Breast epithelium (tissue), 4 donors: ENCODE measurements around the gene MROH9. TPM values are rescaled to one million over a fixed set of nuclear protein-coding genes. Genes with fewer than 3 reads are reported as not detected.

Source experiments
- DNase-seq, 2 donors: peaks; one replicate each; pipeline ENCODE4 v3.0.0-alpha.2; 2019; ENCODE audit warnings: low spot score in 2 of 2
- H3K27ac ChIP-seq, 2 donors: fragments of 200-600 bp; sonication (generic) in 1 of 2; one replicate each; pipeline ENCODE4 v1.5.1; 2016 to 2019; ENCODE audit warnings: mild to moderate bottlenecking in 1 of 2
- H3K27me3 ChIP-seq, 2 donors: fragments of 200-600 bp; sonication (generic) in 1 of 2; one replicate each; pipeline versions ENCODE4 v1.5.1 to v1.6.0; 2017 to 2019; ENCODE audit warnings: control low read depth in 1 of 2, mild to moderate bottlenecking in 1 of 2
- H3K36me3 ChIP-seq: fragments of 200-600 bp; one replicate; pipeline ENCODE4 v1.5.1; 2019
- H3K4me1 ChIP-seq, 2 donors: fragments of 200-600 bp; sonication (generic); one replicate each; pipeline ENCODE4 v1.5.1; 2016 to 2019; ENCODE audit warnings: control low read depth in 1 of 2
- H3K4me3 ChIP-seq, 3 donors: fragments of 200-600 bp; sonication (generic); 1 replicate in 2 of 3; 2 replicates in 1 of 3; pipeline ENCODE4 v1.5.1; 2016 to 2019; ENCODE audit warnings: mild to moderate bottlenecking in 3 of 3, moderate library complexity in 2 of 3
- H3K9me3 ChIP-seq, 2 donors: fragments of 200-600 bp; sonication (generic) in 1 of 2; one replicate each; pipeline ENCODE4 v1.5.1; 2016 to 2019; ENCODE audit warnings: control low read depth in 1 of 2
- POLR2A ChIP-seq: fragments of 450-650 bp; IDR thresholded peaks from one replicate; pipeline ENCODE4 v1.6.1; 2016; ENCODE audit warnings: antibody characterized with exemption, mild to moderate bottlenecking, moderate library complexity
- POLR2AphosphoS5 ChIP-seq, 3 donors: sonication (generic); formaldehyde crosslinking; IDR thresholded peaks; one replicate each; pipeline ENCODE4 v1.6.1; 2017; ENCODE audit warnings: antibody characterized with exemption in 3 of 3
- intact Hi-C: fragments of 100-400 bp; cut with DNase I; formaldehyde crosslinking; loops from one replicate; pipeline ENCODE4 v1.15.1; 2023; ENCODE audit warnings: low total_unique reads
- total RNA-seq, 3 donors: library from RNA; depleted of rRNA; stranded (reverse); fragments of >200 nt; gene quantifications; one replicate each; pipeline ENCODE4 v1.1.0, GENCODE V29; 2016
- TF ChIP-seq, protein P1 (sequence below), 3 donors: fragments of 450-650 bp; IDR thresholded peaks; one replicate each; pipeline ENCODE4 v1.5.1; 2016 to 2017; ENCODE audit warnings: antibody characterized with exemption in 3 of 3, mild to moderate bottlenecking in 3 of 3, moderate library complexity in 3 of 3

MROH9 gene
- total RNA-seq, 3 donors from 2014 or later, result not detected

GRCh38 chr1:171075041-171075440 lies 139.7 kb downstream of the MROH9 start:
- Histone ChIP-seq H3K36me3 (no peaks in the 10 kb centered on the region), H3K4me3 (no peak overlapping the region), H3K4me1 (no peaks in the 10 kb centered on the region), H3K27me3 (no peaks in the 10 kb centered on the region), H3K27ac (no peak overlapping the region), H3K9me3 (no peaks in the 10 kb centered on the region)
- intact Hi-C loops, result no loop called here
- no peak for DNase-seq
- TF ChIP-seq POLR2A (no peak), POLR2AphosphoS5 (IDR thresholded peaks at IDR 0.05) (no peak)
- TF ChIP-seq, protein P1, sequence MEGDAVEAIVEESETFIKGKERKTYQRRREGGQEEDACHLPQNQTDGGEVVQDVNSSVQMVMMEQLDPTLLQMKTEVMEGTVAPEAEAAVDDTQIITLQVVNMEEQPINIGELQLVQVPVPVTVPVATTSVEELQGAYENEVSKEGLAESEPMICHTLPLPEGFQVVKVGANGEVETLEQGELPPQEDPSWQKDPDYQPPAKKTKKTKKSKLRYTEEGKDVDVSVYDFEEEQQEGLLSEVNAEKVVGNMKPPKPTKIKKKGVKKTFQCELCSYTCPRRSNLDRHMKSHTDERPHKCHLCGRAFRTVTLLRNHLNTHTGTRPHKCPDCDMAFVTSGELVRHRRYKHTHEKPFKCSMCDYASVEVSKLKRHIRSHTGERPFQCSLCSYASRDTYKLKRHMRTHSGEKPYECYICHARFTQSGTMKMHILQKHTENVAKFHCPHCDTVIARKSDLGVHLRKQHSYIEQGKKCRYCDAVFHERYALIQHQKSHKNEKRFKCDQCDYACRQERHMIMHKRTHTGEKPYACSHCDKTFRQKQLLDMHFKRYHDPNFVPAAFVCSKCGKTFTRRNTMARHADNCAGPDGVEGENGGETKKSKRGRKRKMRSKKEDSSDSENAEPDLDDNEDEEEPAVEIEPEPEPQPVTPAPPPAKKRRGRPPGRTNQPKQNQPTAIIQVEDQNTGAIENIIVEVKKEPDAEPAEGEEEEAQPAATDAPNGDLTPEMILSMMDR (IDR thresholded peaks at IDR 0.05), result no peak

DNA sequence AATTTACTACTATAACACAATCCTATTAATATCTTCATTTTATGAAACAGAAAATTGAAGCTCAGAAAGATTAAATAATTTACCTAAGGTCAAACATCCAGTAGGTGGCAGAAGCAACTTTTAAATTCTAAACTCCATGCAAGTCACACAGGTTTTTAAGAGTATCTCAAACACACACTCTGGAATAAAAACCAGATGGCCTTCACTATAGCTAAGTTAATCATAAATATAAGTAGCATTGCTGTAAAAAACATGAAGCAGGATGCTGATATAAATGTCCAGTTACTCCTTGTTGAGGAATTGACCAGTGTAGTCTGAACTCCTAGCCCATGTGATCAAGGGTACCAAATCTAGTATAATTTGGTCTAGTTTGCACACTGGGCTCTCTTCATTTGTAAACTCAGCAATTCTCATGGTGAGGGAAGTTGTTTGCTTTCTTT lies 146.0 kb downstream of the MROH9 start:
- H3K36me3 ChIP-seq, result no peaks in the 10 kb centered on the region
- no peak overlapping the region for H3K4me3 ChIP-seq
- H3K27ac ChIP-seq, result peak overlapping the region; percentile 58 to 69
- no peaks in the 10 kb centered on the region for H3K9me3 ChIP-seq
- no peaks in the 10 kb centered on the region for H3K27me3 ChIP-seq
- H3K4me1 ChIP-seq, result no peaks in the 10 kb centered on the region
- TF ChIP-seq, protein P1 (IDR thresholded peaks at IDR 0.05), result peak; percentile 47 to 67 (median 52)
- no peak for TF ChIP-seq POLR2A
- intact Hi-C loops, result loop anchor here (10.0 kb wide), 1 partner anchor 143 kb away; no protein-coding TSS in a partner anchor
- no peak for DNase-seq

DNA sequence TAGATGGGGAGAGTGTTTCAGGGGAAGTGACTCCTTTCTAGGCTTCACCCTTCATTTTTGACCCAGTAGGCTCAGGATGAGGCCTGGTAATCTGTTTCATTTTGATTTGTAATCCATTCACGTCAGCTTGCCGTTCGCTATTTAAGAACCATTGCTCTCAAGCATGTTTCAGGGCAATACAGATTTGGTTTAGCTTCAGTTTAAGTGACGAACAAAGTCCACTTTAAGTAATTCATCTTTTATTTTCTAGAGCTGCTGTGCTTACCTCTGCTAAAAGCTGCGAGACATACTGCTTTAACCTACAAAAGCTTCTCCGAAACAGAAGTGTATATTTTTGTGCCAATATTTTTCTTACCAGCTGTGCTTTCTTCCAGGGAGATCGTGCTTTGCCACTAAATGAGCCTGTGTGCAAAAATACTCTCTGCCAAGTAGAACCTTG lies 146.4 kb downstream of the MROH9 start:
- H3K36me3 ChIP-seq, result no peaks in the 10 kb centered on the region
- H3K4me3 ChIP-seq, result no peak overlapping the region
- no peaks in the 10 kb centered on the region for H3K27me3 ChIP-seq
- no peaks in the 10 kb centered on the region for H3K9me3 ChIP-seq
- intact Hi-C loops, result loop anchor here (10.0 kb wide), 1 partner anchor 143 kb away; no protein-coding TSS in a partner anchor
- H3K4me1 ChIP-seq, result no peaks in the 10 kb centered on the region
- H3K27ac ChIP-seq, result peak overlapping the region; percentile 58 to 69
- TF ChIP-seq, protein P1 (IDR thresholded peaks at IDR 0.05), result no peak
- TF ChIP-seq POLR2AphosphoS5 (IDR thresholded peaks at IDR 0.05) (no peak), POLR2A (no peak)
- no peak for DNase-seq

GRCh38 chr1:171082606-171083005 lies 147.3 kb downstream of the MROH9 start:
- DNase-seq, result no peak
- intact Hi-C loops, result loop anchor here (10.0 kb wide), 1 partner anchor 142 kb away; no protein-coding TSS in a partner anchor
- H3K4me3 ChIP-seq, result no peak overlapping the region
- H3K27me3 ChIP-seq, result no peaks in the 10 kb centered on the region
- no peaks in the 10 kb centered on the region for H3K9me3 ChIP-seq
- H3K36me3 ChIP-seq, result no peaks in the 10 kb centered on the region
- H3K4me1 ChIP-seq, result no peaks in the 10 kb centered on the region
- peak overlapping the region; percentile 5 to 69 for H3K27ac ChIP-seq
- TF ChIP-seq POLR2AphosphoS5 (IDR thresholded peaks at IDR 0.05) (no peak), POLR2A (no peak)
- TF ChIP-seq, protein P1 (IDR thresholded peaks at IDR 0.05), result no peak

GRCh38 chr1:171083222-171083621 lies 147.9 kb downstream of the MROH9 start:
- DNase-seq, result no peak
- H3K36me3 ChIP-seq, result no peaks in the 10 kb centered on the region
- no peak overlapping the region for H3K4me3 ChIP-seq
- TF ChIP-seq POLR2A, result no peak
- TF ChIP-seq, protein P1 (IDR thresholded peaks at IDR 0.05), result no peak
- TF ChIP-seq POLR2AphosphoS5 (IDR thresholded peaks at IDR 0.05), result no peak
- intact Hi-C loops, result loop anchor here (10.0 kb wide), 1 partner anchor 142 kb away; no protein-coding TSS in a partner anchor
- no peak overlapping the region for H3K27ac ChIP-seq
- no peaks in the 10 kb centered on the region for H3K4me1 ChIP-seq
- no peaks in the 10 kb centered on the region for H3K27me3 ChIP-seq
- H3K9me3 ChIP-seq, result no peaks in the 10 kb centered on the region
